G401 (cell line): ENCODE data around the gene LBHD2. TPM values are rescaled to one million over a fixed set of nuclear protein-coding genes. Genes with fewer than 3 reads are reported as not detected.

Experiments used
- DNase-seq: peaks from one replicate; pipeline ENCODE4 v3.0.0-alpha.2; 2015; ENCODE audit warnings: low spot score
- in situ Hi-C: cut with HindIII; loops from 2 replicates; pipeline ENCODE4 v1.10.0; 2016; ENCODE audit warnings: low sequenced_read_pairs, mixed read lengths
- total RNA-seq: library from RNA; depleted of rRNA; stranded (reverse); fragments of >200 nt; shearing (Covaris generic); gene quantifications from 2 replicates; pipeline ENCODE4 v1.2.3, GENCODE V29; 2014

Gene LBHD2
- total RNA-seq, 1 experiment from 2014 or later: not detected

DNA sequence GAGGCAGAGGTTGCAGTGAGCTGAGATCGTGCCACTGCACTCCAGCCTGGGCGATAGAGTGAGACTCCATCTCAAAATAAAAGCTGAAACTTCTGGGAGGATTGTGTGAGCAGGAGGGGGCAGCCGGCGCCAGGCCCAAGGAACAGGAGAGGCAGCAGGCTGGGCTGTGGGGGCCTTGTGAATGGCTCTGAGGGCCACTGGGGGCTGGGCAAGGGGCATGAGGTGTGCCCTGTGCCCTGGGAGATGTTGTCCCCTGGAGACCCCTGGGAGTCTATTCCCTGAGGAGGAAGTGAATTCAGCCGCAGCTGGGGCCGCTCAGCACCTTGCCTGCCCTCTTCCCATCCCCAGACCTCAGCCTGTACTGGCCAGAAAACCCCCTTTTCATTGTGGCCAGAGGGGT lies 4.9 kb downstream of the LBHD2 start:
- DNase-seq: no peak
- in situ Hi-C loops: no loop called here

DNA sequence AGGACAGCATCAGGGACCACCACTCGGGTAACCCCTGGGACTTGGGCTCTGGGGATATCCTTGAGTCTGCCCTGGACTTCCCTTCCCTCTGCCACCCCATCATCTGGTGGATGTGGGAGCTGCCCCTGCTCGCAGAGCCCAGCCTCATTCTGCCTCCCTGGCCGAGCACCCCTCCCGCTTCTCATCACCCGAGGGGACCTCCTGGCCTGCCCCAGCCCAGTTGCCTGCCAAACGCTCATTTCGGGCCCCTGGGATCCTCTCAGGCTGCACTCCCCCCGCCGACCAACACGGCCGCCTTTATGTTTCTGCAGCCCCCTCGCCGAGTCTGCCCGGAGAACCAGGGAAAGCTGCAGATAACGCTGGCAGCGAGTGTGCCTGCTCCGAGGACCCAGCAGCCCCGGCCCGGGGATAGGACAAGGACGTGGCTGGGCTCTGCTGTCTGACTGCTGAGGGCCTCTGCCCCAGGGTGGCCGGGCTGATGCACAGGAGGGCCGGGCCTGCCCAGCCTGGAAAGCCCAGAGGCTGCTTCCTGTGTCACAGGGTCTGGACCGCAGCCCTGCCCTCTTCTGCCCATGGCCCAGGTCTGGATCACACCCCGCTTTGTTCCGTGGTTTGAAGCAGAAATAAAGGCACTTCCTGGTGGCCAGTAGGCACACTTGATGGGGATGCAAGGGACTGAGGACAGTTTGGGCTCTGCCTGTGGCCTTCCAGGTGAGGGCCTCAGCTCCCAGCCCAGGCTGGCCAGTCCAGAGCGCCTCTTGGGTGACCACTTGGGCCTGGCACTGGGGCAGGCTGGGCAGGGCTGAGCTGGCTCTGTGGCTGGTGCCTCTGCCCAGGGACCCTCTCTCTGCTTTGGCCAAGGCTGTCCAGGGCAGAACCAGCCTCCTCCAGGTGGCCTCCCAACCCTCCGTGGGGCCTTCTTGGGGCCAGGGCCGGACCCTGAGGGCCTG lies 5.7 kb downstream of the LBHD2 start:
- in situ Hi-C loops: no loop called here
- DNase-seq: no peak

DNA sequence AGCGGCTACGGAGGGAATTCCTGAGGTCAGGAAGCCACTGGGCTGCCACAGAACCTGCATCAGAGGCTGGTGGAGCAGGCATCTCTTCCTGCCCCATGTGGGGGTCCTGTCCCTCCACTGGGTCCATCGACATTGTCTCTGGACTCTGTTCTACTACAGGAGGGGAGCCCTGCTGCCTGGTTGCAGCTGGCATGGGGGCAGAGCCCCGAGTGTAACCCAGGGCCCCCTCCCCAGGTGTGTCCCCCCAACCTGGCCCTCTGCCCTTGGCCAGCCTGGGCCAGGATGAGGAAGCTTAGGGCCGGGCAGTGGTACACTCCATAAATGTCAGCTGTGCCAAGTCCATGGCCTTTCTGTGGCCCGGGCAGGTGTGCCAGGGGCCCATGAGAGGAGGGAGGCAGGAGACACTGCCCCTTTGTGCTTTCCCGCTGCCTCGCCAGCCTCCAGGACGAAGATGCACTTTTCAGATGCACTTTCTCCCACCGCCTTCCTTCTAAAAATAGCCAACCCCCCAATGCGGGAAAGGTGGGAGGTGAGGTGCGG lies 6.5 kb downstream of the LBHD2 start:
- in situ Hi-C loops: no loop called here
- DNase-seq: no peak

DNA sequence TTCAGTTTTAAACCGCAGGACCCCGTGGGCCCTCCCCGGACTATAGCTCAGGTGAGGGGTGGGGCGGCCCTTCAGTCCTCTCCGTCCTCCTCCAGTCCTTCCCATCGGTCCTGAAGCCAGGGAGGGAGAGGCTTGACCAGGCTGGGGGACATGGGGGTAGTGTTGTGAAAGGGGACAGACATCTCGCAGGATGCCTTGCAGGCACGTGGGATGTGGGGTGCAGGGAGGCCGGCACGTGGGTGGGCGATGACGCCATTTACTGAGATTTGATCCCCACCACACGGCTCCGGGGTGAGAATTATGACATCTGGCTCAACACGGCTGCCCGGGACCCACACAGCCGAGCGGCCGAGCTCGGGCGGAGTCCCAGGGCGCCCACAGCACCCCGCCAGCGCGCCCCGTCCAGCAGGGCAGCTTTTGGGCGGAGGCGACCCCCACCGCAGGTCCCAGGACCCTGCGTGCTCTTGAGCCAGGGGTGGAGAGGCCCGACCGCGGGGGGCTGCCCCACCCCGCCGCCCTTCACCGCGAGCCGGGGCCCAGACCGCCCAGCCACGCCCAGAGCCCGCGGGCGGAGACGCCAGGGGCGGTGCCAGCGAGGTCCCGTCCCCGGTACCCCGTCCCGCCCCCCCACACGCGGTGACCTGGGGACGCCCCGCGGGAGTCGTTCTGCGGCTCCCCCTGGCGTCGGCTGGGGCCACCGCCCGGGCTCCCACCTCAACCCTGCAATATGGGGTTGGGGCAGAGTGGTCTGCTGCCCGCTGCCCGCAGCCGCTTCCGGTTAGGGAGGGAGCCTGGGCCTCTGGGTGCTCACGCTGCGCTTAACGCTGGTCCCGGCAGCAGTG lies 7.3 kb downstream of the LBHD2 start:
- in situ Hi-C loops: no loop called here
- no peak for DNase-seq

DNA sequence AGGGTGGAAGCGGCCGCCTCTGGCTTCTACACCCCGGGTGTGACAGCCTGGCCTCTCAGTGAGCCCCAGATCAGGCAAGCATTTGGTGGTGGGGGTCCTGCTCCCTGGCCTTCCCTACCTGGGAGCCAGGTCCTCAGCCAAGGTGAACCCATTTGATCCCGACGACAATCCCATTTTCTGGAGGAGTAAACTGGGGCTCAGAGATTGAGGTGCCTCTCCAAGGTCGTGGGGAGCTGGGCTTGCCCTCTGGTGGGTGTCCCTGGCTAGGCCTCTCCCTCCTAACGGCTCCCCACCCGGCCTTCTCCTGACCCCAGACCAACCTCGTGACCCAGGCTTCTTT lies 7.8 kb downstream of the LBHD2 start:
- DNase-seq: no peak
- in situ Hi-C loops: no loop called here

DNA sequence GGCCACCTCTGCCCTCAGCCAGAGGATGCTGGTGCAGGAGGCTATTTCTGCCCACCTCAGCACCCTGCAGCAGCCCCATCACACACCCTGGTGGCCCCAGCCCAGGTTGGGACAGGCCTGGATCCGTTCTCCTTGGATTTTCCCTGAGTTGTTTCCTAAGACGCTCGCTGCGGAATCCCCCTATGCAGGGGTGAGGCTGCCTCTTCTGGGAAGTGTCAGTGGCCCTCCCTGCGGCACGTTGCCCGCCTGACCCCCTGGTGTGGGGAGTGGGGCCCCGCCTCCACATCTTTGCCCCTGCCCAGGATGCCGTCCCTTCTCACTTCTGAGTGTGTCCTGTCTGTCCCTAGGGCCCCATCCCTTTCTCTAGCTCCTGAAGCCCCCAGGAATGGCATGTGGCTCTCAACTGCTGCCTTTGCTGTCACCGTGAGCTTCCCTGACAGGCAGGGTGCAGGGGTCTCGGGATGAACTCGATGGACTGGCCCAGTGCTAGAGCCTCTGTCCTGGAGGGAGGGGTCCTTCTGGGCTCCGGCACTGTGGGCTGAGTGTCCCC lies 9.9 kb downstream of the LBHD2 start:
- in situ Hi-C loops: no loop called here
- no peak for DNase-seq

DNA sequence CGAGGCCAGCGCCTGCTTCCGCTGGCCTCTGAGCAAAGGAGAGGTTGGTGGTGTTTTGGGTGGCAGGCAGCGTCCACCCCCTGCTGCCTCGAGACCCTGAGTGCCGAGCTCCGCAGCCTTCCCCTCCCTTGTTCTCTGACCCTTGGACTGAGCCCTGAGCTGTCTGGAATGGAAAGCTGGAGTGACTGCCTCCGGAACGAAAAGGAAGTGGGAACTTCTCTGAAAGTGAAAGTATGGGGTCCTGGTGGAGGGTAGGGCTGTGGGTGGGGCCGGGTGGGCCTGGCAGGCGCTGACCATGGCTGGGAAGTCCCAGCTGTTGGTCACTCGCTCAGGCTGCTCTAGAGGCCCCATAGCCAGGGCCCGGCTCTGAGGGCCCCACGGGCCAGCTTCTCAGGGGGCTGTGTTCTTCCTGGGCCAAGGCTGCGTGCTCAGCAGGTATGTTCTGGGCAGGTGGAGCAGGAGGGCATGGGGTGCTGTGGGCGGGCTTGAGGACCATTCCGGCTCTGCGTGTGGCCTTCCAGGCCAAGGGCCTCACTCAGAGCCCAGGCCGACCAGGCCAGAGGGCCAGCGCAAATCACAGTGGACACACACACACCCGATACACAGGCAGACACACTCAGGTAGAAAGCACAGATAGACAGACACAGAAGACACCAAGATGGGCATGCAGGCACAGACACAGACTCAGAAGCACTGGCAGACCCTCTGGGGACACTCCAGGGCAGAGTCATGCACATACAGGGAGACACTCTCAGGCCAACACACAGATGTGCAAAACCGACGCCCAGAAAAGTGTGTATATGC lies 10.6 kb downstream of the LBHD2 start, which contains the start of gene EXOC3L4:
TSS of gene EXOC3L4 (plus strand) at position 320 of the 804 bp plus-strand sequence. CDS start 5,495 bp downstream, outside the sequence.
- in situ Hi-C loops: no loop called here
- DNase-seq: no peak

DNA sequence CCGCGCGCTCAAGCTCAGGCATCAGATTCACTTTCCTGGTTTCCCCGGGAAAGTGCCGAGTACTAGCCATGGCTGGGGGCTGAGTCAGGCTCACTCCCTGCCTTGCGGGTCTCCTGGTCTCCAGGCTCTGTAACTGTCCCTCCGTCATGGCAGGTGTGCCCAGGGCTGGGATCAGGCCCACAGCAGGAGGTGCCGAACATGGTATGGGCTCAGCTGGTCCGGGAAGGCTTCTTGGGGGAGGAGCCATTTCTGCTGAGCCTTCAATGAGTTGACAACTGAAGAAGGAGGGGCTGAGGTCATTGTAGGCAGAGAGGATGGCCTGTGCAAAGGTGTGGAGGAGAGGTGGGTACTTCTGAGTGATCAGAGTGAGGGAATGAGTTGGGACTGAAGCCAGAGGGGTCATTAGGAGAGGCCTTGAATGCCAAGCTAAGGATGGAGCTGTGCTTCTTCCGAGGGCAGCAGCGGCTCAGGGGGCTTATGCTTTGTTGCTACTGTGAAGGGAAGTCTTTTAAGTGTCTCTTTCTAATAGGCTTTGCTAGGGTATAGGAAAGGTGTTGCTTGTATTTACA lies 11.3 kb downstream of the LBHD2 start:
- no peak for DNase-seq
- in situ Hi-C loops: no loop called here

DNA sequence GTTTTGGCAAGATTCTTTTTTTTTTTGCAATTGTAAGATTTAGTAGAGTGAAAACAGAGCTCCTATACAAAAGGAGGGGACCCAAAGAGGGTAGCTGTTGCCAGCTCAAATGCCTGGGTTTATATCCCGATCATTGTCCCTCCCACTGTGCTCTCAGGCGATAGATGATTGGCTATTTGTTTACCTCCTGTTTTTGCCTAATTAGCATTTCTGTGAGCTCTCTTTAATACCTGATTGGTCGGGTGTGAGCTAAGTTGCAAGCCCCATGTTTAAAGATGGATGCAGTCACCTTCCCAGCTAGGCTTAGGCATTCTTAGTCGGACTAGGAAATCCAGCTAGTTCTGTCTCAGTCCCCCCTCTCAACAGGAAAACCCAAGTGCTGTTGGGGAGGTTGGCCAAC lies 12.4 kb downstream of the LBHD2 start:
- no peak for DNase-seq
- in situ Hi-C loops: no loop called here

DNA sequence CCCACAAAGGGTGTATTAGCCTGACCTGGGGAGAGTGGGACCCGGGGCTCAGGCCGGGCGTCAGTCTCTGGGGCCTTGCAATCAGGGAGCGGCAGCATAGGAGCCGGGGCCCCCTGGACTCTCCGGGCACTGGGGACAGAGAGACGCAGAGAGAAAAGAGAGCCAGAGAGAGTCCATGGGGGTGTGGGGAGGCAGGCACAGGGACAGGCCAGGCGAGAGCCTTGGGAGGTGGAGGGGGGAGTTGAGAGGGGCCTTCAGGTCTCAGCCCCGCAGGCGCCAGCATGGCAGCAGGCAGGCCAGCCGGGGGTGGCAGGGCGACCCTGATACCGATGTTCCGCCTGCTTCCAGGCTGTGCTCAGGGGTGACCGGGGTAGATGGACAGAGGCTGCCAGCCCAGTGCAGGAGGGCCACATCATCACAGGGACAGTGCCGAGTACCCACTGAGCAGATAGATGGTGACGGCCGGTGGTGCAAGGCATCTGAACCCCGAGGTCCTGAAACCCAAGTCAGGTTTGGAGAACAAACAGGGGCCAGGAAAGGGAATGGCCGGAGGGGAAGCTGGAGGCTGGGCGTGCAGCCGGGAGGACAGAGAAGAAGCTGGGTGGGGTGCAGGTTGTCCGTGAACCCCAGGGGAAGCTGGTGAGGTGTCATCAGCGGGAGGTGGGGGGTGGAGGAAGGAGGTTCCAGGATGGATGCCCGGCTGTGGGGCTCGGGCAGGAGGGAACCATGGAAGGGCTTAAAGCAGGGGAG lies 13.4 kb downstream of the LBHD2 start:
- no peak for DNase-seq
- in situ Hi-C loops: no loop called here

DNA sequence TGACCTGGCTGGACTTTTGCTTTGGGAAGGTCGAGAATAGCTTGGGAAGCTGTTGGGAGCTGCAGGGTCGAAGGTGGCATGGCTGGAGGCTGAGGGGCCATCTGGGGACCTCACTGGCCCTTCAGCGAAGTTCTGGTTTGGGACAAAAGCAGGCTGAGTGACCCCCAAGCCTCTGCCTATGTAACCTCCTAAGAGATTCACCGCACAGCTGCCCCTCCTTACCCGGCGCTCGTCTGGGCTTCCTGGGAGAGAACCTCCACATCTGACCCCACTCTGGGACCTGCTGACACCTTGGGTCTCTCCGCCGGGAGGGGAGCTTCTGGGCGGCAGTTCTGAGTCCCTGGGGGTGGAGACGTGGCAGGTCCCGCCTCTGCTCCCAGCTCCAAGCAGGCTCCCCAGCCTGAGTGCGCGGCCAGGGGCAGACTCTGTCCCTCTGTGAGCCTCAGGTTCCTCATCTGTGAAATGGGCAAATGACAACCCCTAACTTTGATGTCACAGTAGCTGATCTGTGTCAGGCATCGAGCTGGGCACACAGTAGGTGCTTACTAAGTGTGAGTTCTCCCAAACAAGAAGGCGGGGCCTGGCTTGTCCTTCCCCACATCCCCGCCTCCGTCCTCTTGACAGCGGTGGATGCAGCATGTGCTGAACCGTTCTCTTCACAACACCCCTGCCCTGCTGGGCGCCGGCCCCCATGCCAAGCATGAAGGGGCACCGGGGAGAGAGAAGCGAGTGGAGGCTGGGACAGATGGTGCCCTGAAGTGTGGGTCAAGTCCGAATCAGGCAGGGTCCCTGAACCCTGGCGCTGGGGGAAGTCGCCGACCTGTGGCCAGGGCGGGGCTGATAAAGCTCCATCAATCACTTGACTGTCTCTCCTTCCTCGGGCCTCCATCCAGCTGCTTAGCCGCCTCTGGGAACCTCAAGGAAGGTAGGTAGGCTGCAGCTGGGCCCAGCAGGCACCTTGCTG lies 14.3 kb downstream of the LBHD2 start:
- in situ Hi-C loops: no loop called here
- DNase-seq: no peak

DNA sequence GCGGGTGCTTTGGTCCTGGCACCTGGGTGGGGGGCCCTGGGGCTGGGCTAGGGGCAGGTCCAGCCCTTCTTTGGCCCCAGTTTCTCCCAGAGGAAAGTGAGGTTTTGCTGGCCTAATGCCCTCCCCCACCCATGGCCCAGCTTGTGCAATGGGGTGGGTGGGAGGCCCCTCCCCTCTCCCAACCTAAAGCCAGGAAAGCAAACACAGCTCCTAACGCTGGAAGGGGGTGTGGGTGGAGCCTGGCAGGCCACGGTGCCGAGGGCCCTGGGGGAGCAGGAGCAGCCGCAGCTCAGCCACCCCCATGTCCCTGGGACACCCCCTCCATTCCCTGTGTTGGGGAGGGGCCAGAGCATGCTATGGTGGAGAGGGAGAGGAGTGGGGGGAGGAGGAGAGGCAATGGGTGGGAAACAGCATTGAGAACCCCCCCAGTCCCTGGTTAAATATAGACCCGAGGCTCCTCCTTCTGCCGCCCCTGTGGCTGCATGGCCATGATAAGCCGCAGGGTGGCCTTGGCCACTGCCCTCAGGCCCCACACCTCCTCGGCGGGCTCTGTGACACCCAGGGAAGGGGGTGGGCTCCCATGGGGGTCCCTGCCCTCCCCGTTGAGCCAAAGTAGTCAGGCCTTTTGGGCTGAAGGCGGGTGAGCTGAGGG lies 15.2 kb downstream of the LBHD2 start:
- DNase-seq: no peak
- in situ Hi-C loops: no loop called here

DNA sequence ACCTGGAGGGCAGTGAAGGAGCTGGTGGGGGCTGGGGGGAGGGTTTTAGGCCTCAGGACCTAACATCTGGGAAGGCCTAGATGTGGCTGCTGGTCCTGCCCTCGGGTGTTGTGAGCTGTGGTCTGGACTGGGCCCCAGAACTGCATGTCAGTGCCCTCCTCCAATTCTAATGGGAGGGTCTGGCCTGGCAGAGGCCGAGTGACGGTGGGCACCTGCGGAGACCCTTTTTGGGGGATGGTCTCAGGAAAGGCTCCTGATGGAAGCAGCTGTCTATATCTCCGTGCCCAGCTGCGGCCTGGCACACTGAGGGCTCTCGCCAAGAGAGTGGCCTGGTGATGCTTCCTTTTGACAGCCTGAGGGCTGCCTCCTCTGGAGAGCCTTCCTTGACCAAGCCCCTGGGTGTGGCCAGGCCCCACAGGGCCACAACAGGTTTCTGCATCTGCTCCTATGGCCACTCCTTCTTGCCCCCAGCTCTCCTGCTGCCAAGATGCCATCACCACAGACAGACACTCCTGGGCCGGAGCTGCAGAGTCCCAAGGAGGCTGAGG lies 15.8 kb downstream of the LBHD2 start:
- in situ Hi-C loops: no loop called here
- no peak for DNase-seq

DNA sequence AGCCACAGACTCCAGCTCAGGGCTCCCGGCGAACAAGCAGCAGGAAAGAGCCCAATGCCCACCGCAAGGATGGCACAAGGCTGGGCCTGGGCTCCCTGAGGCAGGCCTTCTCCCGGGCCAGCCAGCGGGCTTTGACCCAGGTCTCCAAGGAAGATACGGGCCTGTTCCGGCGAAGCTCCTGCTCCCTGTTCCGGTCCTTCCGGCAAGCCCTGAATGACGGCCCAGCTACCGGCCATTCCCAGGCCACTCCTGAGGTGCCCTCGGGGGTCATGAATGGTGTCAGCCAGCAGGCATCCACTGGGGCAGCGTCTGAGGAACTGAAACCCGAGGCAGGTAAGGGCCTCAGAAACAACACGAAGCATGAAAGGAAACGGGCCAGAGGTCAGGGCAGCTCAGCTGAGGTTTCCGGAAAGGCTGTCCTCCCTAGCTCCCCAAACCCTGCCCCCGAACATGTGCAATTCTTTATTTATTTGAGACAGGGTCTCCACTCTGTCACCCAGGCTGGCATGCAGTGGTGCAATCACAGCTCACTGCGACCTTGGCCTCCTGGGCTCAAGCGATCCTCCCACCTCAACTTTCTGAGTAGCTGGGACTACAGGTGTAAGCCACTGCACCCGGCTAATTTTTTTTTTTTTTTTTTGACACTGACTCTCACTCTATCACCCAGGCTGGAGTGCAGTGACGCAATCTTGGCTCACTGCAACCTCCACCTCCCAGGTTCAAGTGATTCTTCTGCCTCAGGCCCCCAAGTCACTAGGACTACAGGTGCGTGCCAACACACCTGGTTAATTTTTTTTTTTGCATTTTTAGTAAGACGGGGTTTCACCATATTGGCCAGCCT lies 16.5 kb downstream of the LBHD2 start:
- no peak for DNase-seq
- in situ Hi-C loops: no loop called here

DNA sequence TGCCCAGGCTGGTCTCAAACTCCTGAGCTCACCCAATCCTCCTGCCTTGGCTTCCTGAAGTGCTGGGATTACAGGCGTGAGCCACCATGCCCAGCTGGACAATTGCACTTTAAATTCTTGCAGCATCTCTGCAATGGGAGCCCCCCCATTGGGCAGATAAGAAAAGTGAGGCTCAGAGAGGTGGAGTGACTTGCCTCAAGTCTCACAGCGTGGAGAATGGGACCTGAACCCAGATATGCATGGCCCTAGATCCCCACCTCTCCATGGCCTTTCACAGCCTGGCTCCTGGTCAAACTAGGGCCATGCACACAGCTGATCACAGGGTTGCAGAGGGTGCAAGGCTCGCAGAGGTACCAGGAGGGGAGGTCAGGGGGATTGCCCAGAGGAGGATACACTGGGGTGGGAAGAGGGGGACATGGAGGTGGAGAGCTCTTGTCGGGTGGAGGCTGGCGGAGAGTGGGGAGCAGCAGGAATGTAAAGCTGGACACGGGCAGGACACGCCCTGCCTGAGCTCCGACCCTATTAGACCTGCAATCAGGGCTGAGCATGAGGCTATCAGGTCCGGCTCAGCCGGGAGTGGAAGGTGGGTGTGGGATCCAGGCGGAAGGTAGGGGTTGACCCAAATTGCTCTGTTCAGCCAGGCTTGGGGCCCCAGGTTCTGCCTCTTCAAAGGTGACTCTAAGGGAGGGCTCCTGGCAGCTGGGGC lies 17.4 kb downstream of the LBHD2 start:
- in situ Hi-C loops: no loop called here
- DNase-seq: no peak
